ENCODE results near the gene NR6A1.
"Not testable (repeated sequence)": the region's sequence is repeated elsewhere in the genome, so short reads cannot be mapped to it uniquely, and the experiment has no call there.

NR6A1 gene

DNA sequence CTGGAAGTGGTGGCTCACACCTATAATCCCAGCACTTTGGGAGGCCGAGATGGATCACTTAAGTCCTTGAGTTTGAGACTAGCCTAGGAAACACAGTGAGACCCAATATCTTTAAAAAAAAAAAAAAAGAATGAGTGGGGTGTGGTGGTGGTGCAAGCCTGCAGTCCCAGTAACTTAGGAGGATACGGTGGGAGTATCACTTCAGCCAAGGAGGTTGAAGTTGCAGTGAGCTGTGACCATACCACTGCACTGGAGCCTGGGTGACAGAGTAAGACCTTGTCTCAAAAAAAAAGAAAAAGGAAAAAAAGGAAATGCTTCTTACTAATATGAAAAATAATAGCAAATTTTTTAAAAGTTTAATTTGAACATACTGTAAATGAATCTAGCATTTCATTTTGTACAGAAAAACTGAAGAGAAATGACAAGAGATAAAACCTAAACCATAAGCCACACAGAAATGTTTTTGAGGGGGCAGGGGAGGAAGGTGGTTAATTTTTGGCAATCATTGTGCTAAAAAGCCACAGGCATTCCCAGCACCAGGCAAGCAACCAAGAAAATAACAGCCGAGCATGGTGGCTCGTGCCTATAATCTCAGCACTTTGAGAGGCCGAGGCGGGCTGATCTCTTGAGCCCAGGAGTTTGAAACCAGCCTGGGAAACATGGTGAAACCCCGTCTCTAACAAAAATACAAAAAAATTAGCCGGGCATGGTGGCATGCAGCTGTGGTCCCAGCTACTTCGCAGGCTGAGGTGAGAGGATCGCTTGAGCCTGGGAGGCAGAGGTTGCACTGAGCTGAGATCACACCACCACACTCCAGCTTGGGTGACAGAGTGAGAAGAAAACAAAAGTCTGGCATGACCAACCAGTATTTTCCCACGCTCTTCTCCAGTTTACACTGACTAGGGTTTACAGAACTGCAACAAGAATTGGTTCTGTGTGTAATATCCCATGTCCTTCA, 149.5 kb downstream of the NR6A1 start:
- TF ChIP-seq, protein P1, sequence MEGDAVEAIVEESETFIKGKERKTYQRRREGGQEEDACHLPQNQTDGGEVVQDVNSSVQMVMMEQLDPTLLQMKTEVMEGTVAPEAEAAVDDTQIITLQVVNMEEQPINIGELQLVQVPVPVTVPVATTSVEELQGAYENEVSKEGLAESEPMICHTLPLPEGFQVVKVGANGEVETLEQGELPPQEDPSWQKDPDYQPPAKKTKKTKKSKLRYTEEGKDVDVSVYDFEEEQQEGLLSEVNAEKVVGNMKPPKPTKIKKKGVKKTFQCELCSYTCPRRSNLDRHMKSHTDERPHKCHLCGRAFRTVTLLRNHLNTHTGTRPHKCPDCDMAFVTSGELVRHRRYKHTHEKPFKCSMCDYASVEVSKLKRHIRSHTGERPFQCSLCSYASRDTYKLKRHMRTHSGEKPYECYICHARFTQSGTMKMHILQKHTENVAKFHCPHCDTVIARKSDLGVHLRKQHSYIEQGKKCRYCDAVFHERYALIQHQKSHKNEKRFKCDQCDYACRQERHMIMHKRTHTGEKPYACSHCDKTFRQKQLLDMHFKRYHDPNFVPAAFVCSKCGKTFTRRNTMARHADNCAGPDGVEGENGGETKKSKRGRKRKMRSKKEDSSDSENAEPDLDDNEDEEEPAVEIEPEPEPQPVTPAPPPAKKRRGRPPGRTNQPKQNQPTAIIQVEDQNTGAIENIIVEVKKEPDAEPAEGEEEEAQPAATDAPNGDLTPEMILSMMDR (IDR thresholded peaks at IDR 0.05; ENCODE audit: low read length, missing control alignments) = no peak
- DNase-seq (ENCODE audit: low read depth) = peak; percentile 48
- no peak overlapping the region for H3K4me3 ChIP-seq (replicated peaks; ENCODE audit: low read depth, low read length)

DNA sequence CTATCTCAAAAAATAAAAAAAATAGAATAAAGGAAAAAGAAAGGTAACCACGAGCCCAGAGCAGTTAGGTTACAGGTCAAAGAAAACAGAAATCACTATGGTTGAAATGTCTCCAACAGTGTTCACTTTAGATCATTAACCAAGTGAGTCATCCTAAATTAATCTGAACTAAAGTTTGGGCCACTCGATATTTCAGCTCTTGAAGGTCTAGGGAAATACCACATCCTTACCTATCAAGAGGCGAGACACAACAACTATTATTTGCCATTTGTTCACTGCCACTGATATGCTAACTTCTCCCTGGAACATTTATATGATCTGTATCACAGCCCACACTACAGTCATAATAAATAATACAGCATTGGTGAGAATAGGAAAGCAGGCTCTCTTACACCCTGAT, 152.6 kb downstream of the NR6A1 start:
- no peak overlapping the region for H3K4me3 ChIP-seq (replicated peaks; ENCODE audit: low read depth, low read length)
- no peak for DNase-seq (ENCODE audit: low read depth)
- TF ChIP-seq, protein P1 (IDR thresholded peaks at IDR 0.05; ENCODE audit: low read length, missing control alignments) = no peak

GRCh38 chr9:124617477-124618141, 153.5 kb downstream of the NR6A1 start:
- TF ChIP-seq, protein P1 (IDR thresholded peaks at IDR 0.05; ENCODE audit: low read length, missing control alignments) = peak; percentile 96
- no peak overlapping the region for H3K4me3 ChIP-seq (replicated peaks; ENCODE audit: low read depth, low read length)
- DNase-seq (ENCODE audit: low read depth) = peak; percentile 84

DNA sequence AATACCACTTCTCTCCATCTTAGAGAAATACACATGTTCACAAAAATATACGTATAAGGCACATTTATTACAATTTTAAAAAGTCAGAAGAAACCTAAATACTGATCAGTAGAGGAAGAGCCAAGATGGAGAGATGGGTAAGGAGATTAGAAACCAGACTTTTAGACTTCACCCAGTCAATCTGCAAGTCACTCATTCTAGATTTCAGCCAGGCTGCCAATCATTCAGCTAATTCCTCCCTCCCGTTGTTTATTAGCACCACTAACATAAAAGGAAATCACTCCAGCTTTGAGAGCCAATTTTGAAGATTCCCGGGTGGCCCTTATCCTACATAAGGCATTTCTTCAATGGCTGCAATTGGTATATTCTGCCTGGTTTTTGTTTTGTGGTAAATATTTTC, 154.2 kb downstream of the NR6A1 start:
- TF ChIP-seq, protein P1 (IDR thresholded peaks at IDR 0.05; ENCODE audit: low read length, missing control alignments) = no peak
- no peak for DNase-seq (ENCODE audit: low read depth)

GRCh38 chr9:124615840-124616239, 155.3 kb downstream of the NR6A1 start:
- DNase-seq (ENCODE audit: low read depth); H3K4me3 ChIP-seq (replicated peaks; ENCODE audit: low read depth, low read length): not testable (repeated sequence)

More for the DNA sequence above, 154.2 kb downstream of the NR6A1 start:
- H3K4me3 ChIP-seq (replicated peaks; ENCODE audit: low read depth, low read length) = no peak overlapping the region

DNA sequence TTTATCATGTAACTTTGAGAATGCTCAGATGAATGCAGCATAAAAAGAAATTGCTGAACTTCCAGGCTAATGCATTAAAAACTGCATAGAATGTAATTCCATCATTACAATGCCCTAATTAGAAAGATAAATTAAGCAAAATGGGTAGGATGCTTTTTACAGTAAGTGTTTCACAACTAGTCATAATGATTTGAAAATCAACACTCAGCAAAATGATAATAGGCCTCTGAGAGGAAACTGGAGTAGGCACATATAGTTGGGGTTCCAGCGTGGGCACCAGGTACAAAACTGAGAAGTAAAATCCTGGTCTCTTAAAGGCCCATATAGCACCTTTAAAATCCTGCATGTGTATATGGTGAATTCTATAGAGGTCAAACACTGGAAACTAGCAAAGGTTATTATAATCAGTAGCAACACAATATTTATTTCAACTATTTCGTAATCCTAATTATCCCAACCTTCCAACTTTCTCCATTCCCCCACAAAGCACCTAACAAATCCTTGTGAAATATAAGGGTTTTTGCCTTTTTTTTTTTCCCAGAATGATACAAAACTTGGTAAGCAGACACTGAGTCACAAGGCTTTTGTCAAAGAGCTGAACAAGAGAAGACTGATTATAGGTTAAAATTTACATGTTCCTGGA, 155.9 kb downstream of the NR6A1 start:
- TF ChIP-seq, protein P1 (IDR thresholded peaks at IDR 0.05; ENCODE audit: low read length, missing control alignments) = no peak
- no peak for DNase-seq (ENCODE audit: low read depth)
- H3K4me3 ChIP-seq (replicated peaks; ENCODE audit: low read depth, low read length) = no peak overlapping the region

DNA sequence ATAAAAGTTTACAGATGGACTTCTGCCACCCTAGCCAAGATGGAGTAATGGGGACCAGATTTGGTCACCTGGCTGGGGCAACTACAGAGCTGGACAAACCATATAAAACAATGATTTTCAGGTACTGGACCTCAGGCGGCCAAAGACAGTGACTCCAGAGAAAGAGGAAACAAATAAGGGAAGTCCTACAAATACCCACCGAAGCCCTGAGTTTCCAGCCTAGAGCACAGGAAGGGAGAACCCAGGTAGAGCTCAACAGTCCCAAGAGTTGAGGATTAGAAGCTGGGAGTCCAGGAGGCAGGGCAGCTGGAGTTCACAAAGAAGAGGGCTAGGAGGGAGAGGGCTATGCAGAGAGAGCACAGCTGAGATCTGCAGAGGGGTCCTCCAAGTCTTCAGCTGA, 157.3 kb downstream of the NR6A1 start:
- DNase-seq (ENCODE audit: low read depth) = no peak
- TF ChIP-seq, protein P1 (IDR thresholded peaks at IDR 0.05; ENCODE audit: low read length, missing control alignments) = no peak
- H3K4me3 ChIP-seq (replicated peaks; ENCODE audit: low read depth, low read length) = no peak overlapping the region

Measured in fibroblast of pulmonary artery (primary cell).